Measurements from ENCODE around the gene FAM193B.

Gene FAM193B

DNA sequence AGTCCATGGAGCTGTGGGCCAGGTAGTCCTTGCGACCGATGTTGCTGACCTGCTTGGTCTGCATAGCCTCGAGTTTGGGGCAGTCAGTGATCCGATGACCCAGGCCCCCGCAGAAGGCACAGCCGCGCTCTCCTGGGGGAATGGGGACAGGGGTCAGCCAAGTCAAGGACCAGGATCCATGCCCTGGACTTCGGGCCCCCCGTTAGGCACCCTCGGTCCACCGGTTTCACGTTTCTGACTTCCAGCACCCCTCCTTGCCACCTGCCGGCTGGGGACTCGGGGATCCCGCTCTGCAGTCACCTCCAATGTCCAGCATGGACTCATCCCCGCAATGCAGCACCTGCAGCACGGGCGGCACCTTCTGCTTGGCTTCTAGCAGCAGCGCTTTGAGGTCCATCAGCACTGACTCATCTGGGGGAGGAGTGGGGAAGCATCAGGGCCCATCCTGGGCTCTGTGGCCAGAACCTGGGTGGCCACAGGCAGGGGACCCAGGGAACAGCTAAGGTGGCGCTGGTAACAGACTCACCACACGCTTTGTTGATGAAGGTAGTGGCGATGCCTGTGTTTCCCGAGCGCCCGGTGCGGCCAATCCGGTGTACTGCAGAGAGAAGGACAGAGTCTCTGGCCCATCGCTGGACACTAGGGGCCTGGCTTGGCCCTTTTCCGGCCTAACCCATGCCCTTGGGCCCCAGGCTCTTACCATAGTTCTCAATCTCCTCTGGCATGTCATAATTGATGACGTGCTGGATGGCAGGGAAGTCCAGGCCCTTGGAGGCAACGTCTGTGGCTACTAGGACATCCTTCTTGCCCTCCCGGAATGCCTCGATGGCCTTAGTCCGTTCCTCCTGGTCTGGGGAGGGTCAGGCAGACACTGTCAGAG, 42.3 kb downstream of the FAM193B start:
- H3K4me3 ChIP-seq (ENCODE audit: low read depth, low read length): no peak overlapping the region
- in situ Hi-C loops (cut with HindIII; ENCODE audit: low sequenced_read_pairs): no loop called here
- TF ChIP-seq, protein P1, sequence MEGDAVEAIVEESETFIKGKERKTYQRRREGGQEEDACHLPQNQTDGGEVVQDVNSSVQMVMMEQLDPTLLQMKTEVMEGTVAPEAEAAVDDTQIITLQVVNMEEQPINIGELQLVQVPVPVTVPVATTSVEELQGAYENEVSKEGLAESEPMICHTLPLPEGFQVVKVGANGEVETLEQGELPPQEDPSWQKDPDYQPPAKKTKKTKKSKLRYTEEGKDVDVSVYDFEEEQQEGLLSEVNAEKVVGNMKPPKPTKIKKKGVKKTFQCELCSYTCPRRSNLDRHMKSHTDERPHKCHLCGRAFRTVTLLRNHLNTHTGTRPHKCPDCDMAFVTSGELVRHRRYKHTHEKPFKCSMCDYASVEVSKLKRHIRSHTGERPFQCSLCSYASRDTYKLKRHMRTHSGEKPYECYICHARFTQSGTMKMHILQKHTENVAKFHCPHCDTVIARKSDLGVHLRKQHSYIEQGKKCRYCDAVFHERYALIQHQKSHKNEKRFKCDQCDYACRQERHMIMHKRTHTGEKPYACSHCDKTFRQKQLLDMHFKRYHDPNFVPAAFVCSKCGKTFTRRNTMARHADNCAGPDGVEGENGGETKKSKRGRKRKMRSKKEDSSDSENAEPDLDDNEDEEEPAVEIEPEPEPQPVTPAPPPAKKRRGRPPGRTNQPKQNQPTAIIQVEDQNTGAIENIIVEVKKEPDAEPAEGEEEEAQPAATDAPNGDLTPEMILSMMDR (IDR thresholded peaks at IDR 0.05; ENCODE audit: low read depth, low read length): no peak
- no peak for DNase-seq (ENCODE audit: low read depth, low spot score)

DNA sequence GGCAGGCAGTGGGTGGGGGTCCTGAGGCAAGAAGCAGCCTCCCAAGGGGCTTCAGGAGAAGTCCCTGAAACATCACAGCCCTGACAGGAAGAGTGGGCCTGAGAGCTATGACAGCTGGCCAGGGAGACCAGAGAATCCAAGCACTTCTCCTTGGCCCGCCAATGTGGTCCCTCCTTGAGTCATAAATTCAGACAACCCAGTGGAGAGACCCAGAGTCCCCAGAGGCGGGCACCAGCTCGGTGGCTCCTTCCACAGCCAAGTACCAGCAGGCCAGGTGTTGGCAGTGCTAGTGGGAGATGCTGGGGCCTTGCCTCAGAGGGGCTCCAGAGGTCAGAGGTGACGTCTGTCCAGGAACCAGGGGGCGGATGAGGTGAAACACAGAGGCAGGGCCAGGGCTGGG, 43.2 kb downstream of the FAM193B start:
- TF ChIP-seq, protein P1 (IDR thresholded peaks at IDR 0.05; ENCODE audit: low read depth, low read length): no peak
- in situ Hi-C loops (cut with HindIII; ENCODE audit: low sequenced_read_pairs): no loop called here
- DNase-seq (ENCODE audit: low read depth, low spot score): no peak
- no peak overlapping the region for H3K4me3 ChIP-seq (ENCODE audit: low read depth, low read length)

DNA sequence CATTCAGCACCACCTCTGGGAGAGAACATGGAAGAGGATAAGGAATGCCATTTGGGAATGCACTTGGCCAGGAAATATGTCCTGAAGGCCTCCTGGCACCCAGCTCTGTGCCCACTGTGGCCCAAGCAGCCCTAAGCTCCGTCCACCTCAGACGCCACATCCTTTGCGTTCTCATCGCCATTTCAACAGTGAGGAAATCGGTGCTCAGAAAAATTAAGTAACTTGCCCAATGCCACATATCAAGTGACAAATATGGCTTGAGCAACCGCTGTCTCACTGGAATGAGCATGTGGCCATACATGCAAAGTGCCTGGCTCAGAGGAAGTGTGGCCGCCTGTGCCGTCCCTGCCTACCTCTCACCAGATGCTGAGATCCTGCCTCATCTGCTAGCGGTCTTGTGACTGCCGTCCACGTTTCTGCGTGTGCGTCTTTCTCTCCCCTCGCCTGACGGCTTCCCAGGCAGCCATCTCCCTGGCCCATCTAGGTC, 43.8 kb downstream of the FAM193B start:
- TF ChIP-seq, protein P1 (IDR thresholded peaks at IDR 0.05; ENCODE audit: low read depth, low read length): no peak
- DNase-seq (ENCODE audit: low read depth, low spot score): no peak
- no peak overlapping the region for H3K4me3 ChIP-seq (ENCODE audit: low read depth, low read length)
- in situ Hi-C loops (cut with HindIII; ENCODE audit: low sequenced_read_pairs): no loop called here

DNA sequence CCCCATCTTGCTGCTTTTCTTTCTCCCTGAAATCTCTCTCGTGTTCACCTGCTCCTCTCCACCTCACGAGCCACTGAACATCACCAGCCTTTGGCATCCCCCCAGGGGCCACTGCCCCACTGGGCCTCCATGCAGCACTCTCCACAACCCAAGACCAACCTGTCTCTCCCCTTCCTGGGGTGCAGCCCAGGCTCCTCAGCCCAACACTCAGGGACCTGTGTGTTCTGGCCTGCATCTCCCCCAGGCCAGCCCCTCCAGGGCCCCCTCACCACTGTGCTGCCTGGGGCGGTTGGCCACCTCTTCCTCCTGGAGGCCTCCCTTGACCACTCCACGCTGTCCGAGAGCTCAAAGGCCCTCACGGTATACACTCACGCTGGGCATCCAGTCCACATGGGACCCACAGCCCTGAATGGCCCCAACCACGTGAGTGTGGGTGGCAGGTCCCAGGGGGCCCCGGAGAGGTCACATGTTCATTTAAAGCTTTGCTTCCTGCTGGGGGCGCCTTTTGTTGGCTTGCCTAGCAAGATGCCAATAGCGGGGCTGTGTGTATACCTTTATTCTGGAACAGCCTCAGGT, 44.3 kb downstream of the FAM193B start:
- no peak for DNase-seq (ENCODE audit: low read depth, low spot score)
- in situ Hi-C loops (cut with HindIII; ENCODE audit: low sequenced_read_pairs): no loop called here
- TF ChIP-seq, protein P1 (IDR thresholded peaks at IDR 0.05; ENCODE audit: low read depth, low read length): no peak
- no peak overlapping the region for H3K4me3 ChIP-seq (ENCODE audit: low read depth, low read length)

DNA sequence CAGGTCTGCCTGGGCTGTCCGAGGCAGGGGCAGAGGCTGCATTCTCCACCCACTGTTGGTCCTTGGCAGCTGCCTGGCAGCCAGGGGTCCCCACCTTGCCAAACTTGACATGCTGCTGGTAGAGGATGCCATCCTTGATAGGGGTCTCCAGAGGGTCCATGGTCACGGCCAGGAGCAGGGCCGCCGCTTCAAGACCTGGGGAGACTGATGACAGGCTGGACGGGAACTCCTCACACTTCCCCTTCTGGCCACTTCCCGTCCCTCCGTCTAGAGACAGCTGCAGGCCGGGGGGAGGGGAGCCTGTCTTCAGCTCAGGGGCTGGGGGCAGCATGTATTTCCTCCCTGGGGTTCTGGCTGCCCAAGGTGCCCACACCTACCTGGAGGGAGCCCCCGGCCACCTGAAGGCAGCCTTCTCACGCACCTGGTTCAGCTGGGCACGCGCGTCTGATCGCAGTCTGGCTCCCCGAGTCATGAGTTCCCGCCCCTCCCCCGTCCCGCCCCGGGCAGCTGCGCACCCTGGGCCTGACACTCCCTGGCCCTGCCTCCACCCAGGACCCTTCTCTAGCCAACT, 44.9 kb downstream of the FAM193B start, which contains the start of gene DOK3:
DOK3 (minus strand) TSS at position 446 of the 571 bp plus-strand sequence; CDS start at position 160, 286 bp downstream.
- TF ChIP-seq, protein P1 (IDR thresholded peaks at IDR 0.05; ENCODE audit: low read depth, low read length): no peak
- in situ Hi-C loops (cut with HindIII; ENCODE audit: low sequenced_read_pairs): no loop called here
- no peak for DNase-seq (ENCODE audit: low read depth, low spot score)
- H3K4me3 ChIP-seq (ENCODE audit: low read depth, low read length): no peak within 1 kb of the TSS

DNA sequence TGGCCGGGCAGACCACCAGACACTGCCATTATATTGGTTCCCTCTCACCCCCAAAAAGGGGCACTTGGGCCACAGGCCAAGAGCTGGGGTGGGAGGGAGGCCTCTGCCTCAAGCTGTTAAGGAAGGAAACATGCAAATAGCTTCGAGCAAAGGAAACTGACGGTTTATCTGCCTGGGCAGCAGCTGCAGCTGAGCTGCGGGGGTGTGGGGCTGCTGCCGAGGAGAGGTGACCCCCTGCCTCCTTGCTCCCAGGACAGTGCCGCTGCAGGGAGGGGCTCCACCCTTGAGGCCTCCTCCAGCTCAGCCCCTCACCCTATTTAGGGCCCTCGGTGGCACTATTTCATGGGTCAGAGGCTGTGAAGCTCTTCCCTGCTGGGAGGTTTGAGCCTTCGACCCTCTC, 45.5 kb downstream of the FAM193B start:
- TF ChIP-seq, protein P1 (IDR thresholded peaks at IDR 0.05; ENCODE audit: low read depth, low read length): no peak
- in situ Hi-C loops (cut with HindIII; ENCODE audit: low sequenced_read_pairs): no loop called here
- no peak for DNase-seq (ENCODE audit: low read depth, low spot score)
- no peak overlapping the region for H3K4me3 ChIP-seq (ENCODE audit: low read depth, low read length)

Data from astrocyte of the spinal cord (primary cell).